H1 (cell line): ENCODE measurements around the gene UNC79.

Experiments used
- JUN ChIP-seq: IDR thresholded peaks from 2 replicates; pipeline ENCODE4 v1.6.1; 2011; ENCODE audit warnings: low read depth, mild to moderate bottlenecking, improper control_type of control experiment, low read length
- PHF8 ChIP-seq: fragments of 200-600 bp; sonication (generic); conservative IDR thresholded peaks from 2 replicates; pipeline ENCODE4 v1.7.1; 2012; ENCODE audit warnings: low read depth, mild to moderate bottlenecking, inconsistent platforms, low read length, moderate library complexity
- POLR2AphosphoS5 ChIP-seq: IDR thresholded peaks from 2 replicates; pipeline ENCODE4 v1.6.1; 2011; ENCODE audit warnings: low read depth, low read length
- TF ChIP-seq, protein P1 (sequence below), 3 experiments: IDR thresholded peaks; 1 replicate in 2 of 3; 2 replicates in 1 of 3; pipeline versions ENCODE4 v1.5.1 to v1.6.1; 2011; ENCODE audit warnings: low read length in 3 of 3, mild to moderate bottlenecking in 3 of 3, inconsistent platforms in 2 of 3, low read depth in 1 of 3, moderate library complexity in 1 of 3; ENCODE audit not compliant: insufficient read depth in 1 of 3; ENCODE audit errors: control extremely low read depth in 1 of 3

DNA sequence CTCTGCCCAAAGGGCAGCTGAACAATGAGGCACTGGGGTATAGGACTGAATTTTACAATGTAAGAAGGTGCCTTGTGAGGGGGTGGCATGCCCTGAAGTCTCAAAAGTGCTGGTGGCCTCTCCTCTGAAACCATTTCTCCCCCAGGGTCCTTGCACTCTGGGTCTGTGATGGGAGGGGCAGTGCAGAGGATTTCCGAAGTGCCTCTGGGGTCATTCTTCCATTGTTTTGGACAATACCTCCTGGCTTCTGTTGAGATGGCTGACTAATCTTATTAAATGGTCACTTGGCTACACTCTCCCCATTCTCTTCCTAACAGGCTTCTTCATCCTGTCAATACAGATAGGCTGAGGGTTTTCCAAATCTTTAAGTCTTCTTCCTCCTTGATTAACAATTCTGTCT, 59.3 kb downstream of the UNC79 start:
- TF ChIP-seq POLR2AphosphoS5, result no peak
- no peak for TF ChIP-seq PHF8
- TF ChIP-seq, protein P1, sequence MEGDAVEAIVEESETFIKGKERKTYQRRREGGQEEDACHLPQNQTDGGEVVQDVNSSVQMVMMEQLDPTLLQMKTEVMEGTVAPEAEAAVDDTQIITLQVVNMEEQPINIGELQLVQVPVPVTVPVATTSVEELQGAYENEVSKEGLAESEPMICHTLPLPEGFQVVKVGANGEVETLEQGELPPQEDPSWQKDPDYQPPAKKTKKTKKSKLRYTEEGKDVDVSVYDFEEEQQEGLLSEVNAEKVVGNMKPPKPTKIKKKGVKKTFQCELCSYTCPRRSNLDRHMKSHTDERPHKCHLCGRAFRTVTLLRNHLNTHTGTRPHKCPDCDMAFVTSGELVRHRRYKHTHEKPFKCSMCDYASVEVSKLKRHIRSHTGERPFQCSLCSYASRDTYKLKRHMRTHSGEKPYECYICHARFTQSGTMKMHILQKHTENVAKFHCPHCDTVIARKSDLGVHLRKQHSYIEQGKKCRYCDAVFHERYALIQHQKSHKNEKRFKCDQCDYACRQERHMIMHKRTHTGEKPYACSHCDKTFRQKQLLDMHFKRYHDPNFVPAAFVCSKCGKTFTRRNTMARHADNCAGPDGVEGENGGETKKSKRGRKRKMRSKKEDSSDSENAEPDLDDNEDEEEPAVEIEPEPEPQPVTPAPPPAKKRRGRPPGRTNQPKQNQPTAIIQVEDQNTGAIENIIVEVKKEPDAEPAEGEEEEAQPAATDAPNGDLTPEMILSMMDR (IDR thresholded peaks at IDR 0.05; ENCODE audit: control extremely low read depth in 1 of 3, insufficient read depth in 1 of 3, low read depth in 1 of 3, low read length in 3 of 3), result no peak
- TF ChIP-seq JUN, result no peak
